Stimulated activated CD4-positive, alpha-beta T cell treated with anti-CD3 and anti-CD28 coated beads, Interleukin-4, amount 100 ng/mL, for 48 hours (primary cell): ENCODE measurements around the gene HDX.
"Not testable (repeated sequence)": the region's sequence is repeated elsewhere in the genome, so short reads cannot be mapped to it uniquely, and the experiment has no call there.

Source experiments
- DNase-seq, 2 donors: peaks; one replicate each; pipeline ENCODE4 v3.0.0-alpha.2; 2020; ENCODE audit warnings: low read depth in 2 of 2

The HDX gene

DNA sequence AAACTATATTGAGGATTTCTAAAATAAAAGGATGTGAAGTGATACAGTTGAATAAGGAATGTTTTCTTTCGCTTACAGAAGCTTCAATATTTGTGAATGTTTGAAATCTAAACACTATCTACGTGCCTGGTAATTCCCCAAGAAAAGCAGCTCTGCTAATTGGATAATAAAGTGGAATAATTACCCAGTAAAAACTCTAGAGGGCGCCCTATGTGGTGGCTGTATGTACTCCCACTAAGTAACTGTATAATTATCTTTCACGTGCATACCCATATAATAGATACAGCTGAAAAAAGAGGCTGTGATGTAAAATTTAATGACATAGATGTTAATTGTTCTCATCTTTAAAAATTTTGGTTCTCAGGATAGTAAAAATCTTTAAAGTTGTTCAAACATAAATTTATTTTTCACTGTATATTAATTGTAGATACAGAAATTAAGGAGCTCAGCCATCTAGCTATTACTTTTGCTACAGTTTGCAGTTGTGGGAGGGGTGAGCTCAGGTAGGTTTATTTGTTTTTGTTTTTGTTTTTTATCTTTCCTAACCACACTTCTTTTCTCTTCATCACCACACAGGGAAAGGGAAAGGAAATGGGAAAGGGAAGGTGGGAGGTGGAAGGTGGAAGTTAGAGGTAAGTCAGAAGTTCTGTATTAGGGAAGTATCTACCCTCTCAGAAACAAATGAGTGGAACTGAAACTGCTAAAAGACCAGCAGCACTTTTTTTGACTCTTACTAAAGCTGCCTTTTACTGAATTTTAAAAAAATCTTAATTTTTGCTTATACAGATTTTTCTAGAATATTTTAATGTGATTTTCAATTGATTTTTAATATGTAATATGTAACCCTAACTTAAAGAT lies 162.5 kb downstream of the HDX start:
- DNase-seq: no peak

GRCh38 chrX:84336646-84337045 lies 165.6 kb downstream of the HDX start:
- no peak for DNase-seq

DNA sequence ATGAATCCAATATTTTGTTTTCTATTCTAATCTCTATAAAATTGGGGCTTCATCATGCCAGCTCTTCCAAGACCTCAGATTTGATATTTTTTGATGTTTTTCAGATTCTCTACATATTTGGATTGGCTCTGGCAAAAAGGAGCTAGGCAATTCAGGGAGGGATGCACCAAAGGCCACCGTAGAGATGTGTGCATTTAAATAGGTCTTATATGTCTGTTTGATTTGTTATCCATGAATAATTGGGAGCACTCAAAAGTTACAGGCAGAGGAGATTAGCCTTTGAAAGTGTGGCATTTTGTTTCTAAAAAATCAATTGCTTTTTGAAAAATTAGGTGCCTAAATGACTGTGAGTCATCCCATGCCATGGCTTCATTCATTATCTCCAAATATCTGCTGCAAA lies 167.1 kb downstream of the HDX start:
- no peak for DNase-seq

DNA sequence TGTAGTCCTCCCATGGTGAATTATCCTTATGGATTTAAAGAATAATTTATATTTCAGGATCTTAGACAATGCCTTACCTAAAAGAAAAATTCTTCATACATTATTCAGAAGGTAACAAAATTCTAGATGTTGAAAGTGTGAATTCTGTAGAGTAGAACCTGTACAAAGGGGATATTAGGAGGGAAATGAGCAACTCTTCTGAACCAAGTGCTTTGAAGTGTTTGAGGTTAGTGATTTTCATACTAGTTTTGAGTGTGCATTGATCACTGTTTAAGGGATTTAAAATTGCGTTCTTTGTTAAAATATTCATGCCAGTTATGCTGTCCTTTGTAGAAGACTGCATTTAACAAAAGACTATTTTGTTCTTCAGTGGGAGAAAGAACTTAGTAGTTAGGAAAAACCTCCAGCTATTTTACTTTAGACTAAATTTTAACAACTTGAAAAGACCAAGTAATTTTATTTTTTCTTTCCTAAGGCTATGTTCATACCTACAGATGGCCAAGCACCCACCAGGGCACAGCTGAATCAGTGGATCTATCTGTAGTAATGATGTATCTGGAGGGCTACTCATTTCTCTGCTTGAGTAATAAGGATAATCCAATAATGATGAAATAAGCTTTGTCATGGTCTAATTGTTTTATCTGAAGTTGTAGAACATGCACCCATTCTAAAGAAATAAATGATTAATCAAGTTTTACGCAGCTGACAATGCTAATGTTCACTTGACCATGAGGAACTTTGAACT lies 180.0 kb downstream of the HDX start:
- no peak for DNase-seq

DNA sequence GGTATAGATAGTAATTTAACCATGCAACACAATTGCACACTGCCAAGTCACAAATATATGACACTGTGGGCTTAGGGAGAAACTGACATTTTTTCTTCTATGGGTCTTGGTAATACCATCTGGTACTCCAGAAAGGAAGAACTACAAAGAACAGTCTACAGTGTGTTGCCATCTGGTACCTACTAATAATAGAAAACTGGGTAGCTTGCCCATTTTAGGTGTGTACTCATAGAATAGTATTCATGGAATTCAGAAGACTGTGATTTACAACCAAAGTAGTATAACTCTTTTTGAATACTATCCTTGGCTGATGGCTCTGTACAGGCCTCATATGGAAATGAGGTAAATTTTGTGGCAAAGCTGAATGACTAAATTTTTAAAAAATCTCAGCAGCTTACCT lies 181.6 kb downstream of the HDX start:
- DNase-seq: no peak

- no peak for DNase-seq
These were observed 182.2 kb downstream of the HDX start for GRCh38 chrX:84320023-84320422.

GRCh38 chrX:84318661-84319060 lies 183.6 kb downstream of the HDX start:
- DNase-seq: no peak

DNA sequence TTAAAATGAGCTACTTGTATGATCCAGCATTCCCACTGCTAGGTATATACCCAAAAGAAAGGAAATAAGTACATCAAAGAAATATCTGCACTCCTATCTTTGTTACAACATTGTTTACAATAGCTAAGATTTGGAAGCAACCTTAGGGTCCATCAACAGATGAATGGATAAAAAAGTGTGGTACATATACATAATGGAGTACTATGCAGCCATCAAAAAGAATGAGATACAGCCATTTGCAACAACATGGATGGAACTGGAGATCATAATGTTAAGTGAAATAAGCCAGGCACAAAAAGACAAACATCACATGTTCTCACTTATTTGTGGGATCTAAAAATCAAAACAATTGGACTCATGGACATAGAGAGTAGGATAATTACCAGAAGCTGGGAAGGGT lies 186.3 kb downstream of the HDX start:
- not testable (repeated sequence) for DNase-seq
